NCI-H82 treated with DMSO at 0.1 percent for 48 hours (cell line): ENCODE measurements around the gene NOL9.
"Not testable (repeated sequence)": the region's sequence is repeated elsewhere in the genome, so short reads cannot be mapped to it uniquely, and the experiment has no call there.

Experiments used
- DNase-seq: peaks from one replicate; lab custom pipeline; 2025; ENCODE audit not compliant: unreplicated experiment; lab: John Stamatoyannopoulos, UW

NOL9 gene

GRCh38 chr1:6574025-6574620, 19.8 kb upstream of the NOL9 start:
- DNase-seq = no peak

- no peak for DNase-seq
Observed at GRCh38 chr1:6572653-6573383, 18.5 kb upstream of the NOL9 start.

- DNase-seq = no peak
Observed at GRCh38 chr1:6570987-6571386, 16.7 kb upstream of the NOL9 start.

- DNase-seq = no peak
Observed at GRCh38 chr1:6570100-6570499, 15.8 kb upstream of the NOL9 start.

- DNase-seq = no peak
Observed at GRCh38 chr1:6569033-6569432, 14.7 kb upstream of the NOL9 start.

- no peak for DNase-seq
Observed at GRCh38 chr1:6560267-6560666, 6.0 kb upstream of the NOL9 start.

- not testable (repeated sequence) for DNase-seq
Observed at GRCh38 chr1:6559161-6559560, 4.8 kb upstream of the NOL9 start.

GRCh38 chr1:6557597-6557996, 3.3 kb upstream of the NOL9 start:
- DNase-seq = no peak

- DNase-seq = no peak
Observed at GRCh38 chr1:6554907-6555778, 830 bp upstream of the NOL9 start, which contains the start of gene TAS1R1. TAS1R1 (plus strand) TSS chr1:6555307; CDS start chr1:6555374, 67 bp downstream.

- DNase-seq = no peak
Observed at GRCh38 chr1:6547301-6547700, 7.0 kb downstream of the NOL9 start.

GRCh38 chr1:6546326-6546725, 8.0 kb downstream of the NOL9 start:
- no peak for DNase-seq

- no peak for DNase-seq
Observed at GRCh38 chr1:6545276-6546112, 8.8 kb downstream of the NOL9 start.

GRCh38 chr1:6544831-6545230, 9.5 kb downstream of the NOL9 start:
- no peak for DNase-seq

GRCh38 chr1:6538956-6539355, 15.4 kb downstream of the NOL9 start:
- DNase-seq = no peak

- no peak for DNase-seq
Observed at GRCh38 chr1:6536291-6536690, 18.0 kb downstream of the NOL9 start.

GRCh38 chr1:6535214-6535613, 19.1 kb downstream of the NOL9 start:
- no peak for DNase-seq

GRCh38 chr1:6534248-6534822, 20.0 kb downstream of the NOL9 start:
- DNase-seq = no peak

- no peak for DNase-seq
Observed at GRCh38 chr1:6531996-6532395, 22.3 kb downstream of the NOL9 start.

GRCh38 chr1:6530504-6531160, 23.7 kb downstream of the NOL9 start:
- no peak for DNase-seq

GRCh38 chr1:6528492-6528891, 25.8 kb downstream of the NOL9 start:
- DNase-seq = no peak
